ENCODE data around the gene PLPPR3. TPM values are rescaled to one million over a fixed set of nuclear protein-coding genes. Genes with fewer than 3 reads are reported as not detected.

PLPPR3 gene, protein sequence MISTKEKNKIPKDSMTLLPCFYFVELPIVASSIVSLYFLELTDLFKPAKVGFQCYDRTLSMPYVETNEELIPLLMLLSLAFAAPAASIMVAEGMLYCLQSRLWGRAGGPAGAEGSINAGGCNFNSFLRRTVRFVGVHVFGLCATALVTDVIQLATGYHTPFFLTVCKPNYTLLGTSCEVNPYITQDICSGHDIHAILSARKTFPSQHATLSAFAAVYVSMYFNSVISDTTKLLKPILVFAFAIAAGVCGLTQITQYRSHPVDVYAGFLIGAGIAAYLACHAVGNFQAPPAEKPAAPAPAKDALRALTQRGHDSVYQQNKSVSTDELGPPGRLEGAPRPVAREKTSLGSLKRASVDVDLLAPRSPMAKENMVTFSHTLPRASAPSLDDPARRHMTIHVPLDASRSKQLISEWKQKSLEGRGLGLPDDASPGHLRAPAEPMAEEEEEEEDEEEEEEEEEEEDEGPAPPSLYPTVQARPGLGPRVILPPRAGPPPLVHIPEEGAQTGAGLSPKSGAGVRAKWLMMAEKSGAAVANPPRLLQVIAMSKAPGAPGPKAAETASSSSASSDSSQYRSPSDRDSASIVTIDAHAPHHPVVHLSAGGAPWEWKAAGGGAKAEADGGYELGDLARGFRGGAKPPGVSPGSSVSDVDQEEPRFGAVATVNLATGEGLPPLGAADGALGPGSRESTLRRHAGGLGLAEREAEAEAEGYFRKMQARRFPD
- 10 to 100 TPM in 5 of 8 experiments, under 1 TPM in 3; 0.22 to 68.1 (median 43.3) TPM for total RNA-seq

DNA sequence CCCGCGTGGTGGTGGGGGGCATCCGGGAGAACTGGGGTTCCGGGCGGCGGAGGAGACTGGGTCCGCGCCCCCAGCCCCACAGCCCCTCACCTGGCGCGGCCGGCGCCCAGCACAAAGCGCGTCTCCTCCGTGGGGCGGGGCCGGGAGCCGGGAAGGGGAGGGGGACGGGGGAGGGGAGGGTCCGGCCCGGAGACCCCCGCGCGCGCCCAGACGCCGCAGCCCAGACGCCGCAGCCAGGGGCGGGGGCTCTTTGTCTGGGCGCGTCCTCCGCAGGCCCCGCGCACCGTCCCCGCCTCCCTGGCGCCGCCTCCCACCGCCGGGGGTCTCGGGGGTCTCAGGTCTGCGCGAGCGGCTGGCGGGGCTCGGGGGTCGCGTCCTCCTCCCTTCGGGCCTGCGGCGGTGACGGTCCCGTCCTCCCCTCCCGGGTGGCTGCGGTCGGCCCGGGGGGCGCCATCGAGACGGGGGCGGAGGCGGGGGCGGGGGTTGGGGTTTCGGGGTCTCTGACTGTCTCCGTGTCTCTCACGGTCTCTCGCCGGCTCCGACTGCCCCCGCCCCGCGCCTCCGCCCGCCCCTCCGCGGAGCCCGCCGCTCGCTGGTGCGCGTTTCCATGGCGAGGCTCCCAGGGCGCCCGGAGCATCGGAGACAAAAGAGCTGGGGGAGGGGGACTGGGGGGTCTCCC is at the start of gene PLPPR3:
TSS of gene PLPPR3 (minus strand) at position 131 of the 679 bp plus-strand sequence. CDS start 396 bp downstream, outside the sequence.
- peak in 5 of 8 experiments; percentile 80 to 84 (median 83) for ATAC-seq (replicated peaks in 6 of 8)
- Histone ChIP-seq H3K4me3 (peak within 1 kb of the TSS; percentile 46 to 88 (median 75)), H3K27ac (peak within 1 kb of the TSS; percentile 93 to 94), H3K4me1 (replicated peaks in 1 of 2) (peaks cover 19 to 21% of the 10 kb centered on the region in 2 donors)
- WGBS, 10 experiments: no CpG with 5 or more reads among the region's 86 CpGs
- in situ Hi-C loops (cut with MboI; ENCODE audit: low pct_unique_long_range_greater_than_20kb in 2 of 9, low sequenced_read_pairs in 9 of 9, unreplicated experiment in 9 of 9): no loop called here

DNA sequence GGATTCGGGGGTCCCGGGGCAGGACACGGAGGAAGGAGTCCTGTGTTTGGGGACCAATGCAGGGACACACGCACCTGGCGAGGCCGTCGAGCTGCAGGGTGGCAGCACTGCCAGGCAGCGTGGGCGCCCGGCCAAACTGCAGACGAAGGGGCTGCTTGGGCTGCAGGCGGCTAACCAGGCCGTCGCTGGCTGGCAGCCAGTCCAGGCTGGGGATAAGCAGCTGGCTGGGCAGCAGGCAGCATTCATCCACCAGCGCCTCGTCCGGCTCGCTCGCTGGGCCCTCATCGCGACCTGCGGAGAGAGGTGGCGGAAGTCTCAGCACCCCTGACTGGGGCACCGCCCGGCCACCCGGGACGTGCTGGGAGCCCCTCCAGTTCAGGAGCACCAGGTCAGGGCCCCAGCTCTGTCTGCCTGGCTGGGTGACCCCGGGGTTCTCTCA is 49.2 kb upstream of the PLPPR3 start:
- Histone ChIP-seq H3K27ac (peak overlapping the region in 1 of 2 donors; percentile 21), H3K4me1 (replicated peaks in 1 of 2) (peaks cover 9 to 17% of the 10 kb centered on the region in 2 donors), H3K4me3 (no peak overlapping the region)
- ATAC-seq (replicated peaks in 6 of 8): no peak
- in situ Hi-C loops (cut with MboI; ENCODE audit: low pct_unique_long_range_greater_than_20kb in 2 of 9, low sequenced_read_pairs in 9 of 9, unreplicated experiment in 9 of 9): no loop called here
- 92% methylated on average over 12 of the region's 28 CpGs; no CpG with 5 or more reads in 9 of the 10 experiments for WGBS, 10 experiments

DNA sequence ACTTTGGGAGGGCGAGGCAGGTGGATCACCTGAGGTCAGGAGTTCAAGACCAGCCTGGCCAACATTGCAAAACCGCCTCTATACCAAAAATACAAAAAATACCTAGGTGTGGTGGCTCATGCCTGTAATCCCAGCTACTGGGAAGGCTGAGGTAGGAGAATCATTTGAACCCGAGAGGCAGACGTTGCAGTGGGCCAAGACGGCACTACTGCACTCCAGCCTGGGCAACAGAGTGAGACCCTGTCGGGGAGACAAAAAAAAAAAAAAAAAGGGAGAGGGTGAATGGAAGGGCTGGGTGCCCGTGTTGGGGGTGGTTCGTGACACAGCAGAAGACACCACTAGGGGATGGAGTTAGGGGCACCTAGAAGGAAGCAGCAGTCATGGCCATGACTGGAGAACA is 48.6 kb upstream of the PLPPR3 start:
- H3K4me3 ChIP-seq: no peak overlapping the region
- H3K27ac ChIP-seq: no peak overlapping the region
- H3K4me1 ChIP-seq (replicated peaks in 1 of 2): peaks cover 9 to 17% of the 10 kb centered on the region in 2 donors
- in situ Hi-C loops (cut with MboI; ENCODE audit: low pct_unique_long_range_greater_than_20kb in 2 of 9, low sequenced_read_pairs in 9 of 9, unreplicated experiment in 9 of 9): no loop called here
- WGBS, 10 experiments: 78 to 100% (median 88%) methylated on average over 1 to 6 of the region's 8 CpGs; no CpG with 5 or more reads in 5 of the 10 experiments
- no peak for ATAC-seq (replicated peaks in 6 of 8)

DNA sequence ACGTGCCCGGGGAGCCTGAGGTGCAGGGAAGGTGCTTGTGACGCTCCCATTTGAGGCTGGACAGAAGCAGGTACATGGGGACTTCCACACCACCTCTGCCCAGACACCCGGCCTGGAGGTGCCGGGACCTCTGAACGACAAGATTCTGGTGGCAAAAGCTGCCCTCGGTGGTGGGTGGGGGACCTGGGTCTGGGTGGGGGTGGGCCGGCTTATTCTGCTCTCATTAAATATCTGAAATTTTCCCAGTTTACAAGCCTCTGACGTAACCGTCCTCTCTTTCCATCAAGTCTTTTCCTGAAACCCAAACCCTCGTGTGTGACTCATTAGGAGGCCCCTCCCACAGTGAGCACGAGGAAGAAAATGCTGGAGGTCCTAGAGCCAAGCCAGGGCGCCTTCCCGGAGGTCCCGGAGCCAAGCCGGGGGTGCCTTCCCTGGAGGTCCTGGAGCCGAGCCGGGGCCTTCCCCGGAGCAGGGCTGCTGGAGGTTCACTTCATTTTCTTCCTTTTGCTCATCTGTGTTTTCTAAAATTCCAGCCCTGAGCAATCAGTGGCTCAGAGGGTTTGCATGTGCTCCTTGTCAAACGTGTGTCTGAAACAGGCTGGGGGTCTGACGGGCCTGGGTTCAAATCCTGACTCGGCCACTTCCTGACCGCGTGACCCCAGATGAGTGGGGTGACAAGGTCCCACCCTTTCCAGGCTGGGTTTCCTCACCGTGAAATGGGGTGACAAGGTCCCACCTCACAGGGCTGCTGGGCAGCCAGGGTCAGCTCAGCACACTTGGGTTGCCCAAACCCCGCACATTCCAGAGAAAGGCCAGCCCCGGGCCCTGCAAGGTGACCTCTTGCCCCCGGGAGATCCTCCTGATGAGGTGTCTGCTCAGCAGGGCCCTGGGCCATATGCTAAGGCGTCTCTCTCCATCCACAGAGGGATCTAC is 47.8 kb upstream of the PLPPR3 start:
- Histone ChIP-seq H3K4me3 (no peak overlapping the region), H3K27ac (no peak overlapping the region), H3K4me1 (replicated peaks in 1 of 2) (peaks cover 9 to 17% of the 10 kb centered on the region in 2 donors)
- peak in 3 of 8 experiments; percentile 18 to 75 (median 45) for ATAC-seq (replicated peaks in 6 of 8)
- 0 to 93% (median 74%) methylated on average over 1 to 12 of the region's 29 CpGs; no CpG with 5 or more reads in 2 of the 10 experiments for WGBS, 10 experiments
- in situ Hi-C loops (cut with MboI; ENCODE audit: low pct_unique_long_range_greater_than_20kb in 2 of 9, low sequenced_read_pairs in 9 of 9, unreplicated experiment in 9 of 9): no loop called here

DNA sequence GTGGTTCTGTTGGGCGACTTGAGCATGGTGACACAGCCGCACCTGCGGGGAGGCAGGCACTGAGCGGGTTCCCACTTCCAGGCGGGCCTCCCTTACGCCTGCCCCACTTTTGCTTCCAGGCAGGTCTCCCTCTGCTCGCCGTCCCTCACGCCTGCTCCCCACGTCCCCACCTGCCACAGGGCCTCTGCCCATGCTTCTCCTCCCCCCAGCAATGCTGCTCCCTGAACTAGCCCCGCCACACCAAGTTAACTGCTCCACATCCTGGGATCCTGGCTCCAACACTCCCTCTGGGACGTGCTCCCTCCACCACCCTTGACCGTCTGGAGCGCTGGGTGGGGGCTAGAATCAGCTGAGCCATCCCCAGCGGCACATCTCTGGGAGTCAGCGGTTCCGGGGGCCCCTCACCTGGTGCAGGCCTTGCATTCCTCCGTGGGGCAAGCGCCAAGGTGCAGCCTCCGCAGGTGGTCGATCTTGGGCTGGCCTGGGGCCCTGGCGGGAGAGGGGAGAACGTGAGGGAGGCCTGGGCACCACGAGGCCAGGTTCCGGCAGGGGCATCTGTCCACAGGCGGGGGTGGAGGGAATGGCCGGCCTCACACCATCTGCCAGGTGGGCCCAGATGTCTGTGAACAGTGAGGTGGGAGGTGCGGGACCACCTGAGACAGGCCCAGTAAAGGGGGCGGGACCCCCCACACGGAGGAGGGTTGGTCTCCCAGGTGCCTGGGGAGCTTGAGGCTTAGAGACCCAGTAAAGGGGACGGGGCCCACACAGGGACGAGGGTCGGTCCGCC is 46.9 kb upstream of the PLPPR3 start:
- Histone ChIP-seq H3K4me3 (no peak overlapping the region), H3K27ac (no peak overlapping the region), H3K4me1 (replicated peaks in 1 of 2) (peaks cover 9 to 17% of the 10 kb centered on the region in 2 donors)
- 80 to 100% methylated on average over 1 to 7 of the region's 34 CpGs; no CpG with 5 or more reads in 8 of the 10 experiments for WGBS, 10 experiments
- in situ Hi-C loops (cut with MboI; ENCODE audit: low pct_unique_long_range_greater_than_20kb in 2 of 9, low sequenced_read_pairs in 9 of 9, unreplicated experiment in 9 of 9): no loop called here
- ATAC-seq (replicated peaks in 6 of 8): no peak

DNA sequence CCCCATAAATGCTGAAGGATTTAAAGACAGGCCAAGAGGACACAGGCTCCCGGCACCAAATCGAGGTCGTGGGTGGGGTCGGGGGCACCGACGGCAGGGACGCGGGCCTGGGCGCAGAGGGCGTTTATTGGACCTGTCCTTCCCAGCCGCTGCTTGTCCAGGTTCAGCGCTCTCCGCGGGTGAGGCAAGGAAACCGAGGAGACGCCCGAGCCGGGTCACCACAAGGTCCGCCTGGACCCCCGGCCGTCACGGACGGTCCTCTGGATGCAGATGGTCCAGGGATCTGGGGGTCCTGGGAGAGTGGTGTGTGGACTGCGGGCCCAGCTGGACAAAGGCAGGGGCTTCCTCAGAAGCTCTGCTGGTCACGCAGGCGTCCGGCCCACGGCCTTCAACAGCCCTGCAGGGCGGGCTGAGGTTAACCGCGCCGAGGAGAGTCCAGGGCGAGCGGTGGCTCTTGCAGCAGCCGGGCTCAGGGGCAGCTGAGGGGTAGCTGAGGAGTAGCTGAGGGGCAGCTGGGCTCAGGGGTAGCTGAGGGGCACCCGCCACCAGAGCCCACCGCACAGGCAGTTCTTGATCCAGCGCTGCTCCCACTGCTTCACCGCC is 46.2 kb upstream of the PLPPR3 start:
- in situ Hi-C loops (cut with MboI; ENCODE audit: low pct_unique_long_range_greater_than_20kb in 2 of 9, low sequenced_read_pairs in 9 of 9, unreplicated experiment in 9 of 9): no loop called here
- WGBS, 10 experiments: 88 to 98% (median 92%) methylated on average over 6 to 21 of the region's 39 CpGs; no CpG with 5 or more reads in 6 of the 10 experiments
- peaks cover 9 to 15% of the 10 kb centered on the region in 2 donors for H3K4me1 ChIP-seq (replicated peaks in 1 of 2)
- H3K27ac ChIP-seq: no peak overlapping the region
- no peak for ATAC-seq (replicated peaks in 6 of 8)
- no peak overlapping the region for H3K4me3 ChIP-seq

DNA sequence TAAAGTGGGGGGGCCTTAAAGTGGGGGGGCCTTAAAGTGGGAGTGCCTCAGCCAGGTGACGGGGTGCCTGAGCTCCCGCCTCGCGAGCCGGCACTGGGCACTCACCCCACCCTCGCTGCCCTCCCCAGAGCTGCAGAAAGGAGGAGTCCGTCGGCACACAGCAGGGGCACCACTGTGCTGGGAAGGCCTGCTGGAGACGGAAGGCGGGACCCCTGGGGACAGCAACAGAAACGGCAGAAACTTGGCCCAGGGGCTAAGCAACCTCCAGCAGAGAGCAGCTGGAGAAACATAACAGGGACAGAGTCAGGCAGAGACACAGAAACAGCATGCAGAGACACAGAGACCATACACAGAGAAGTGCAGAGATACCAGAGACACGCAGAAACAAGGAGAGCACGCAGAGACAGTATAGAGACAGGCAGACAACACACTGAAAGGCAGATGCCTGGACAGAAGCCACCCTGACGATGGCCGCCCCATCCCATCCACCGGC is 45.6 kb upstream of the PLPPR3 start:
- ATAC-seq (replicated peaks in 6 of 8): peak in 1 of 8 experiments; percentile 3
- 54 to 100% (median 90%) methylated on average over 1 to 7 of the region's 16 CpGs; no CpG with 5 or more reads in 6 of the 10 experiments for WGBS, 10 experiments
- in situ Hi-C loops (cut with MboI; ENCODE audit: low pct_unique_long_range_greater_than_20kb in 2 of 9, low sequenced_read_pairs in 9 of 9, unreplicated experiment in 9 of 9): no loop called here

DNA sequence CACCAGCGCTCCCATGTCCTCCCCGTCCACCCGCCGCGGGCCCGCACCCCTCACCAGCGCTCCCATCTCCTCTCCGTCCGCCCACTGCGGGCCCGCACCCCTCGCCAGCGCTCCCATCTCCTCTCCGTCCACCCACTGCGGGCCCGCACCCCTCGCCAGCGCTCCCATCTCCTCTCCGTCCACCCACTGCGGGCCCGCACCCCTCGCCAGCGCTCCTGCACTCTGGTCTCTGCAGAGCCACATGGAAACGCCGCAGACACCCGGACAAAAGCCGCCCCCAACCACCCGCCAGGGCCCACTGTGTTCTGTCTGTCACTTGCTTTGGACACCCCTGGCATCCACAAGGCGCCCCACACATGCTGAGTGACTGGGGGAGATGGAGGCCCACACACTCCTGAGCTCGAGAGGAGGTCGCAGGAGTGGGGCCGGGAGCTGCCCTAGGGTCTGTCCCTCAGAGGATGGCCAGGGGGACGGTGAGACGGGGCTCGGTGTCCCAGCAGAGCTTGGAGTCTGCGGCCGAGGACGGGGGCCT is 45.1 kb upstream of the PLPPR3 start:
- WGBS, 10 experiments: 67% methylated on average over 1 of the region's 38 CpGs; no CpG with 5 or more reads in 9 of the 10 experiments
- no peak for ATAC-seq (replicated peaks in 6 of 8)
- H3K4me1 ChIP-seq (replicated peaks in 1 of 2): peaks cover under 1 to 9% of the 10 kb centered on the region in 2 donors
- H3K27ac ChIP-seq: no peak overlapping the region
- in situ Hi-C loops (cut with MboI; ENCODE audit: low pct_unique_long_range_greater_than_20kb in 2 of 9, low sequenced_read_pairs in 9 of 9, unreplicated experiment in 9 of 9): no loop called here
- no peak overlapping the region for H3K4me3 ChIP-seq

More for the DNA sequence above, 45.6 kb upstream of the PLPPR3 start:
- Histone ChIP-seq H3K4me1 (replicated peaks in 1 of 2) (peaks cover 6 to 14% of the 10 kb centered on the region in 2 donors), H3K4me3 (no peak overlapping the region), H3K27ac (no peak overlapping the region)

DNA sequence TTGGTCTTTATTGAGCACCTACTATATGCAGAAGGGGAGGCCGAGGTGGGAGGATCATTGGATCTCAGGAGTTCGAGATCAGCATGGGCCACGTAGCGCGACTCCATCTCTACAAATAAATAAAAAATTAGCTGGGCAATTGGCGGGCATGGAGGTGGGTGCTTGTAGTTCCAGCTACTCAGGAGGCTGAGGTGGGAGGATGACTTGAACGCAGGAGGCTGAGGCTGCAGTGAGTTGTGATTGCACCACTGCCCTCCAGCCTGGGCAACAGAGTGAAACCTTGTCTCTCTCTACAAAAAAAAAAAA is 41.5 kb upstream of the PLPPR3 start:
- peaks cover 0 to 8% of the 10 kb centered on the region in 2 donors for H3K4me1 ChIP-seq (replicated peaks in 1 of 2)
- no peak overlapping the region for H3K27ac ChIP-seq
- in situ Hi-C loops (cut with MboI; ENCODE audit: low pct_unique_long_range_greater_than_20kb in 2 of 9, low sequenced_read_pairs in 9 of 9, unreplicated experiment in 9 of 9): no loop called here
- peak overlapping the region in 1 of 5 donors; percentile 26 for H3K4me3 ChIP-seq
- WGBS, 10 experiments: 60 to 97% (median 85%) methylated on average over 3 to 6 of the region's 7 CpGs; no CpG with 5 or more reads in 6 of the 10 experiments
- no peak for ATAC-seq (replicated peaks in 6 of 8)

DNA sequence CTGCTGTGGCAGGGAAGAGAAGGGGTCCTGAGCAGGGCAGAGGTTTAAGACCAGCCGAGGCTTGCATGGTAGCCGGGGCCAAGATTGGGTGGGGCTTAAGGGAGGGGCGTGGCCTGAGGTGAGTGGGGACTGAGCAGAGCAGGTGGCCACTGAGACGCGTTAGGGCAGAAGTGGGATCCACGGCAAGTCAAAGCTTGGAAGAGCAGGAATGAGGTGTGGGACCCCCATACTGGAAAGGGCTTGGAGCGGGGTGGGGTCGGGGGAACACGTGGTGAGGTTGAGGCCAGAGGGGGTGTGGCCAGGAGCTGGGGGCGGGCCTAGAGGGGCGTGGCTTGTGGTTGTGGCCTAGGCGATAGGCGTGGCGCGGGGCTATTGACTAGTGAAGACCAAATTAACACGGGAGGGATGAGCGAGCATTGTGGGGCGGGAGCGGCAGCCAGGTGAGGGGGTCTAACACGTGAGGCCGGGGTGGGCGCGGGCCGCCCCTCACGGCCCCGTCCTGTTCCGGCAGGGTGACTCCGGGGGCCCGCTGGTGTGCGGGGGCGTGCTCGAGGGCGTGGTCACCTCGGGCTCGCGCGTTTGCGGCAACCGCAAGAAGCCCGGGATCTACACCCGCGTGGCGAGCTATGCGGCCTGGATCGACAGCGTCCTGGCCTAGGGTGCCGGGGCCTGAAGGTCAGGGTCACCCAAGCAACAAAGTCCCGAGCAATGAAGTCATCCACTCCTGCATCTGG is 41.0 kb upstream of the PLPPR3 start:
- Histone ChIP-seq H3K27ac (no peak overlapping the region), H3K4me3 (peak overlapping the region in 3 of 5 donors; percentile 3 to 26 (median 11)), H3K4me1 (replicated peaks in 1 of 2) (peaks cover 0 to 8% of the 10 kb centered on the region in 2 donors)
- ATAC-seq (replicated peaks in 6 of 8): peak in 5 of 8 experiments; percentile 43 to 67 (median 59)
- WGBS, 10 experiments: 55% methylated on average over 2 of the region's 48 CpGs; no CpG with 5 or more reads in 9 of the 10 experiments
- in situ Hi-C loops (cut with MboI; ENCODE audit: low pct_unique_long_range_greater_than_20kb in 2 of 9, low sequenced_read_pairs in 9 of 9, unreplicated experiment in 9 of 9): no loop called here
